ENCODE measurements around the gene IRGM. TPM values are rescaled to one million over a fixed set of nuclear protein-coding genes. Genes with fewer than 3 reads are reported as not detected.
"Not testable (repeated sequence)": the region's sequence is repeated elsewhere in the genome, so short reads cannot be mapped to it uniquely, and the experiment has no call there.

IRGM gene
- polyA plus RNA-seq, 2 of the 4 experiments (the other 2 are of a cell fraction), result not detected

GRCh38 chr5:150836703-150837102, 9.6 kb upstream of the IRGM start:
- ChIA-PET CTCF (interaction anchor here (1.3 kb wide), 1 partner anchor 35 kb away, joined by 3 read pairs; no protein-coding TSS in a partner anchor), POLR2A (no interaction called here)
- H3K27ac ChIP-seq, result no peak overlapping the region
- H3K4me1 ChIP-seq, result no peaks in the 10 kb centered on the region
- no peak for ATAC-seq
- no peak for DNase-seq (ENCODE audit: low read depth in 1 of 2, low spot score in 1 of 2)
- peaks cover 1% of the 10 kb centered on the region; the same call in 1 of the 3 replicates for H3K9me3 ChIP-seq
- no peak for FAIRE-seq
- no peak overlapping the region for H3K4me2 ChIP-seq
- WGBS (ENCODE audit: missing lambda C conversion rate), result 10% methylated on average over 3 of the region's 3 CpGs
- H3K4me3 ChIP-seq, result no peak overlapping the region
- TF ChIP-seq MAX (IDR thresholded peaks at IDR 0.05) (no peak), MAFK (IDR thresholded peaks at IDR 0.05; ENCODE audit: partially characterized antibody) (no peak), JUN (IDR thresholded peaks at IDR 0.05) (no peak), ELK1 (IDR thresholded peaks at IDR 0.05; ENCODE audit: low read depth, low read length) (no peak), FOXS1 (CRISPR knock-in tag; IDR thresholded peaks at IDR 0.05) (no peak), NFE2L2 (conservative IDR thresholded peaks at IDR 0.05; ENCODE audit: low read length) (no peak), ZNF302 (CRISPR knock-in tag; IDR thresholded peaks at IDR 0.05) (no peak), HEYL (CRISPR knock-in tag; IDR thresholded peaks at IDR 0.05) (no peak)
- TF ChIP-seq, protein P1, sequence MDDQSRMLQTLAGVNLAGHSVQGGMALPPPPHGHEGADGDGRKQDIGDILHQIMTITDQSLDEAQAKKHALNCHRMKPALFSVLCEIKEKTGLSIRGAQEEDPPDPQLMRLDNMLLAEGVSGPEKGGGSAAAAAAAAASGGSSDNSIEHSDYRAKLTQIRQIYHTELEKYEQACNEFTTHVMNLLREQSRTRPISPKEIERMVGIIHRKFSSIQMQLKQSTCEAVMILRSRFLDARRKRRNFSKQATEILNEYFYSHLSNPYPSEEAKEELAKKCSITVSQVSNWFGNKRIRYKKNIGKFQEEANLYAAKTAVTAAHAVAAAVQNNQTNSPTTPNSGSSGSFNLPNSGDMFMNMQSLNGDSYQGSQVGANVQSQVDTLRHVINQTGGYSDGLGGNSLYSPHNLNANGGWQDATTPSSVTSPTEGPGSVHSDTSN (IDR thresholded peaks at IDR 0.05), result no peak

DNA sequence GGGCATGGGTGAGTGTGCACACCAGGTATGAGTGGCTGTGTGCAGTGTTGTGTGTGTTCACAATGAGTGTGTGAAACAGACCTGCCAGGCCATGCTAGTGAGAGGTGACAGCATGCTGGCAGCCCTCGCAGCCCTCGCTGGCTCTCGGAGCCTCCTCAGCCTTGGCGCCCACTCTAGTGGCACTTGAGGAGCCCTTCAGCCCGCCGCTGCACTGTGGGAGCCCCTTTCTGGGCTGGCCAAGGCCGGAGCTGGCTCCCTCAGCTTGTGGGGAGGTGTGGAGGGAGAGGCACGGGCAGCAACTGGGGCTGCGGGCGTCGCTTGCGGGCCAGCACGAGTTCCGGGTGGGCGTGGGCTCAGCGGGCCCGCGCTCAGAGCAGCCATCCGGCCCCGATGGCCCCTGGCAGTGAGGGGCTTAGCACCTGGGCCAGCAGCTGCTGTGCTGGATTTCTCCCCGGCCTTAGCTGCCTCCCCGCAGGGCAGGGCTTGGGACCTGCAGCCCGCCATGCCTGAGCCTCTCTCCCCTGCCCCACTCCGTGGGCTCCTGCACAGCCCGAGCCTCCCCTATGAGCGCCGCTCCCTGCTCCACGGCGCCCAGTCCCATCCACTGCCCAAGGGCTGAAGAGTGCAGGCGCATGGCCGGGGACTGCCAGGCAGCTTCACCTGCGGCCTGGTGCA, 999 bp upstream of the IRGM start:
- FAIRE-seq; ATAC-seq; H3K4me2 ChIP-seq; H3K9me3 ChIP-seq; H3K4me1 ChIP-seq; H3K27ac ChIP-seq; H3K4me3 ChIP-seq; DNase-seq (ENCODE audit: low read depth in 1 of 2, low spot score in 1 of 2); POLR2A ChIA-PET: not testable (repeated sequence)
- 69% methylated on average over 10 of the region's 32 CpGs for WGBS (ENCODE audit: missing lambda C conversion rate)
- CTCF ChIA-PET, result interaction anchor here (1.2 to 2.0 kb wide), 2 partner anchors 44 to 45 kb away, joined by 3 to 8 read pairs; no protein-coding TSS in a partner anchor

GRCh38 chr5:150846654-150847333, 473 bp downstream of the IRGM start:
- no peak overlapping the region for H3K27ac ChIP-seq
- ChIA-PET CTCF (interaction anchor here (0.6 to 2.2 kb wide), 10 partner anchors 13 to 387 kb away, joined by 3 to 8 read pairs (median 4); partner anchors contain the start of gene SMIM3), POLR2A (interaction anchor here (0.9 kb wide), 1 partner anchor 146 kb away, joined by 4 read pairs; the partner anchor contains the start of gene RBM22)
- no peak overlapping the region for H3K4me3 ChIP-seq
- DNase-seq (ENCODE audit: low read depth in 1 of 2, low spot score in 1 of 2), result peak; percentile 6 to 76
- TF ChIP-seq RAD21 (conservative IDR thresholded peaks at IDR 0.05 in 1 of 2, IDR thresholded peaks at IDR 0.05 in 1 of 2), result peak; percentile 62 to 74
- TF ChIP-seq FOXS1 (CRISPR knock-in tag; IDR thresholded peaks at IDR 0.05), result no peak
- TF ChIP-seq ZFP36 (IDR thresholded peaks at IDR 0.05; ENCODE audit: borderline replicate concordance, partially characterized antibody), result no peak
- peak; percentile 37; the same call in 1 of the 2 replicates for TF ChIP-seq E2F6 (IDR thresholded peaks at IDR 0.05; ENCODE audit: borderline replicate concordance, low read depth)
- TF ChIP-seq TFCP2L1 (CRISPR knock-in tag; IDR thresholded peaks at IDR 0.05), result no peak
- TF ChIP-seq MAX (IDR thresholded peaks at IDR 0.05), result peak; percentile 78
- TF ChIP-seq JUNB (IDR thresholded peaks at IDR 0.05), result no peak
- TF ChIP-seq BHLHE40 (IDR thresholded peaks at IDR 0.05; ENCODE audit: low read depth, low read length), result peak; percentile 41
- no peak for TF ChIP-seq EHMT2 (IDR thresholded peaks at IDR 0.05; ENCODE audit: low read depth)
- 0 out of 3 replicates have a peak, but pooled peaks have one; percentile 36 for TF ChIP-seq SMC3 (IDR thresholded peaks at IDR 0.05)
- no peak for TF ChIP-seq ZC3H11A (IDR thresholded peaks at IDR 0.05)
- TF ChIP-seq CTCF (IDR thresholded peaks at IDR 0.05), result peak; percentile 52
- TF ChIP-seq HEYL (CRISPR knock-in tag; IDR thresholded peaks at IDR 0.05), result no peak
- no peak for TF ChIP-seq ZSCAN20 (CRISPR knock-in tag; IDR thresholded peaks at IDR 0.05)
- TF ChIP-seq, protein P2, sequence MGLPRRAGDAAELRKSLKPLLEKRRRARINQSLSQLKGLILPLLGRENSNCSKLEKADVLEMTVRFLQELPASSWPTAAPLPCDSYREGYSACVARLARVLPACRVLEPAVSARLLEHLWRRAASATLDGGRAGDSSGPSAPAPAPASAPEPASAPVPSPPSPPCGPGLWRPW (IDR thresholded peaks at IDR 0.05), result no peak
- TF ChIP-seq EP300 (IDR thresholded peaks at IDR 0.05), result no peak
- 44% methylated on average over 22 of the region's 22 CpGs for whole genome bisulfite sequencing (ENCODE audit: missing lambda C conversion rate)
- H3K9me3 ChIP-seq, result no peaks in the 10 kb centered on the region
- no peaks in the 10 kb centered on the region for H3K4me1 ChIP-seq
- no peak overlapping the region for H3K4me2 ChIP-seq
- FAIRE-seq, result no peak
- ATAC-seq, result peak; percentile 81 to 86; a peak in 5 of 6 replicates

Measured in A549 (cell line).